ENCODE data around the gene FGF2.

- TF ChIP-seq, protein P1, sequence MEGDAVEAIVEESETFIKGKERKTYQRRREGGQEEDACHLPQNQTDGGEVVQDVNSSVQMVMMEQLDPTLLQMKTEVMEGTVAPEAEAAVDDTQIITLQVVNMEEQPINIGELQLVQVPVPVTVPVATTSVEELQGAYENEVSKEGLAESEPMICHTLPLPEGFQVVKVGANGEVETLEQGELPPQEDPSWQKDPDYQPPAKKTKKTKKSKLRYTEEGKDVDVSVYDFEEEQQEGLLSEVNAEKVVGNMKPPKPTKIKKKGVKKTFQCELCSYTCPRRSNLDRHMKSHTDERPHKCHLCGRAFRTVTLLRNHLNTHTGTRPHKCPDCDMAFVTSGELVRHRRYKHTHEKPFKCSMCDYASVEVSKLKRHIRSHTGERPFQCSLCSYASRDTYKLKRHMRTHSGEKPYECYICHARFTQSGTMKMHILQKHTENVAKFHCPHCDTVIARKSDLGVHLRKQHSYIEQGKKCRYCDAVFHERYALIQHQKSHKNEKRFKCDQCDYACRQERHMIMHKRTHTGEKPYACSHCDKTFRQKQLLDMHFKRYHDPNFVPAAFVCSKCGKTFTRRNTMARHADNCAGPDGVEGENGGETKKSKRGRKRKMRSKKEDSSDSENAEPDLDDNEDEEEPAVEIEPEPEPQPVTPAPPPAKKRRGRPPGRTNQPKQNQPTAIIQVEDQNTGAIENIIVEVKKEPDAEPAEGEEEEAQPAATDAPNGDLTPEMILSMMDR (IDR thresholded peaks at IDR 0.05; ENCODE audit: low read length), result no peak
- TF ChIP-seq EZH2phosphoT487 (IDR thresholded peaks at IDR 0.05; ENCODE audit: low read length), result no peak
These were observed 81.6 kb downstream of the FGF2 start for GRCh38 chr4:122908223-122908622.

Measured in MM.1S (cell line).